Spleen (tissue), 11 donors: Measurements from ENCODE around the gene SCAF11. TPM values are rescaled to one million over a fixed set of nuclear protein-coding genes. Genes with fewer than 3 reads are reported as not detected.

ENCODE experiments used
- DNase-seq: peaks from one replicate; pipeline ENCODE4 v3.0.0-alpha.2; 2020
- H3K27ac ChIP-seq, 8 donors: fragments of 200-600 bp; sonication (generic) in 7 of 8; 1 replicate in 4 of 8; 2 replicates in 4 of 8; pipeline versions ENCODE4 v1.5.0 to v1.8.0; 2016 to 2021; ENCODE audit warnings: inconsistent platforms in 4 of 8, mild to moderate bottlenecking in 4 of 8, moderate library complexity in 1 of 8
- H3K27me3 ChIP-seq, 7 donors: fragments of 200-600 bp; sonication (generic) in 6 of 7; replicated peaks in 1 of 7; 1 replicate in 4 of 7; 2 replicates in 3 of 7; pipeline versions ENCODE4 v1.5.0 to v1.8.0; 2016 to 2021; ENCODE audit warnings: inconsistent platforms in 3 of 7, mild to moderate bottlenecking in 1 of 7
- H3K36me3 ChIP-seq, 6 donors: fragments of 200-600 bp; sonication (generic) in 5 of 6; 1 replicate in 4 of 6; 2 replicates in 2 of 6; pipeline versions ENCODE4 v1.5.0 to v1.8.0; 2016 to 2021; ENCODE audit warnings: inconsistent platforms in 2 of 6
- H3K4me1 ChIP-seq, 6 donors: fragments of 200-600 bp; sonication (generic) in 5 of 6; 1 replicate in 3 of 6; 2 replicates in 3 of 6; pipeline versions ENCODE4 v1.5.0 to v1.8.0; 2016 to 2021; ENCODE audit warnings: inconsistent platforms in 3 of 6
- H3K4me3 ChIP-seq, 8 donors: fragments of 200-600 bp; sonication (generic) in 7 of 8; 1 replicate in 4 of 8; 2 replicates in 4 of 8; pipeline versions ENCODE4 v1.5.0 to v1.8.0; 2016 to 2021; ENCODE audit warnings: inconsistent platforms in 4 of 8, mild to moderate bottlenecking in 4 of 8, moderate library complexity in 2 of 8
- H3K9me3 ChIP-seq, 8 donors: fragments of 200-600 bp; sonication (generic) in 7 of 8; 1 replicate in 4 of 8; 2 replicates in 4 of 8; pipeline versions ENCODE4 v1.5.0 to v1.8.0; 2016 to 2021; ENCODE audit warnings: inconsistent platforms in 4 of 8
- CTCF ChIP-seq, 11 experiments: fragments of 200-600 bp in 7 of 11; fragments of 450-650 bp in 4 of 11; sonication (generic) in 4 of 11; IDR thresholded peaks in 8 of 11; conservative IDR thresholded peaks in 3 of 11; 1 replicate in 7 of 11; 2 replicates in 4 of 11; pipeline versions ENCODE4 v1.4.0 to v1.8.0; 2016 to 2021; ENCODE audit warnings: antibody characterized with exemption in 11 of 11, inconsistent platforms in 4 of 11, mild to moderate bottlenecking in 1 of 11
- POLR2A ChIP-seq, 3 donors: fragments of 450-650 bp; IDR thresholded peaks; one replicate each; pipeline ENCODE4 v1.5.1; 2017; ENCODE audit warnings: antibody characterized with exemption in 3 of 3, mild to moderate bottlenecking in 1 of 3
- POLR2AphosphoS5 ChIP-seq, 3 donors: sonication (generic); formaldehyde crosslinking; IDR thresholded peaks; one replicate each; pipeline ENCODE4 v1.5.1; 2017; ENCODE audit warnings: antibody characterized with exemption in 3 of 3
- WGBS, 5 donors: extraction: QIAGEN DNeasy Blood & Tissue Kit in 3 of 5; methylation state at CpG; one replicate each; pipeline versions ENCODE4 v1.1.5 to v1.1.7; 2013 to 2018; 5-methylcytosine and 5-hydroxymethylcytosine counted together
- intact Hi-C: fragments of 100-400 bp; cut with DNase I; formaldehyde crosslinking; loops from one replicate; pipeline ENCODE4 v1.15.0; 2023; ENCODE audit warnings: low total_unique reads
- polyA plus RNA-seq, 3 donors: library from polyadenylated mRNA; stranded (reverse); fragments of 200-250 nt; gene quantifications; one replicate each; pipeline ENCODE4 v1.2.1, GENCODE V29; 2013
- total RNA-seq, 7 donors: library from RNA; depleted of rRNA in 3 of 7; stranded (reverse); fragments of >200 nt in 3 of 7; fragmentation: NEBNext Ultra II Directional in 4 of 7; extraction: Animal tissue kit (Norgen Biotek cat#: 25700) in 4 of 7; gene quantifications; one replicate each; pipeline versions ENCODE4 v1.1.0 to v1.2.1, GENCODE V29; 2016 to 2021
- donor health status: healthy with polysubstance abuse.
- donor health status: DM: no; HTN: no; CAD: no; lungs with moderate emphysema.
- donor health status: DM: no; HTN: no; CAD: no.
- donor health status: Bipolar disorder and iron deficiency.
- donor health status: healthy.
- donor health status: DM: no; HTN: no; CAD: no.
- donor health status: DM: yes; HTN: yes; CAD: no.

The SCAF11 gene
- total and polyA plus RNA-seq, 10 donors: 30.0 to 249 (median 170) TPM

- H3K27ac ChIP-seq: peak overlapping the region in 2 of 8 donors; percentile 45 to 46
- H3K36me3 ChIP-seq: peaks cover 0 to 28% (median 0%) of the 10 kb centered on the region in 6 donors
- no peak for TF ChIP-seq CTCF (IDR thresholded peaks at IDR 0.05 in 8 of 11, conservative IDR thresholded peaks at IDR 0.05 in 3 of 11)
- TF ChIP-seq POLR2AphosphoS5 (IDR thresholded peaks at IDR 0.05): no peak
- no peak for TF ChIP-seq POLR2A (IDR thresholded peaks at IDR 0.05)
- intact Hi-C loops: no loop called here
- no peaks in the 10 kb centered on the region for H3K27me3 ChIP-seq
- H3K9me3 ChIP-seq: no peaks in the 10 kb centered on the region
- H3K4me3 ChIP-seq: no peak overlapping the region
- no peak for DNase-seq
- H3K4me1 ChIP-seq: peaks cover 24 to 99% (median 73%) of the 10 kb centered on the region in 6 donors
Observed at GRCh38 chr12:45974171-45974719, 16.1 kb downstream of the SCAF11 start.

GRCh38 chr12:45973526-45973925 is 16.8 kb downstream of the SCAF11 start:
- Histone ChIP-seq H3K36me3 (peaks cover 0 to 28% (median 0%) of the 10 kb centered on the region in 6 donors), H3K27me3 (no peaks in the 10 kb centered on the region), H3K4me1 (peaks cover 22 to 99% (median 72%) of the 10 kb centered on the region in 6 donors), H3K4me3 (no peak overlapping the region), H3K9me3 (no peaks in the 10 kb centered on the region), H3K27ac (peak overlapping the region in 5 of 8 donors; percentile 0 to 46 (median 45))
- intact Hi-C loops: no loop called here
- 28 to 39% (median 36%) methylated on average over 2 of the region's 2 CpGs for WGBS, 5 donors
- no peak for TF ChIP-seq CTCF (IDR thresholded peaks at IDR 0.05 in 8 of 11, conservative IDR thresholded peaks at IDR 0.05 in 3 of 11)
- DNase-seq: no peak

- DNase-seq: no peak
- 90 to 100% (median 96%) methylated on average over 1 of the region's 1 CpG for WGBS, 5 donors
- Histone ChIP-seq H3K4me3 (no peak overlapping the region), H3K9me3 (no peaks in the 10 kb centered on the region), H3K27ac (no peak overlapping the region), H3K36me3 (peaks cover 0 to 27% (median 0%) of the 10 kb centered on the region in 6 donors), H3K4me1 (peaks cover 26 to 99% (median 71%) of the 10 kb centered on the region in 6 donors), H3K27me3 (no peaks in the 10 kb centered on the region)
- intact Hi-C loops: no loop called here
- TF ChIP-seq POLR2A (IDR thresholded peaks at IDR 0.05) (no peak), CTCF (IDR thresholded peaks at IDR 0.05 in 8 of 11, conservative IDR thresholded peaks at IDR 0.05 in 3 of 11) (no peak), POLR2AphosphoS5 (IDR thresholded peaks at IDR 0.05) (no peak)
Observed at GRCh38 chr12:45970391-45970790, 20.0 kb downstream of the SCAF11 start.

- TF ChIP-seq CTCF (IDR thresholded peaks at IDR 0.05 in 8 of 11, conservative IDR thresholded peaks at IDR 0.05 in 3 of 11) (no peak), POLR2A (IDR thresholded peaks at IDR 0.05) (no peak)
- Histone ChIP-seq H3K27ac (no peak overlapping the region), H3K4me3 (no peak overlapping the region), H3K9me3 (no peaks in the 10 kb centered on the region), H3K4me1 (peaks cover 26 to 93% (median 67%) of the 10 kb centered on the region in 6 donors), H3K36me3 (peaks cover 0 to 28% (median under 1%) of the 10 kb centered on the region in 6 donors), H3K27me3 (no peaks in the 10 kb centered on the region)
- 41 to 100% (median 74%) methylated on average over 2 of the region's 2 CpGs for WGBS, 5 donors
- intact Hi-C loops: no loop called here
- no peak for DNase-seq
Observed at GRCh38 chr12:45969084-45969483, 21.3 kb downstream of the SCAF11 start.
